DND-41 (cell line): ENCODE results near the gene ARFGEF3.

Experiments
- ATAC-seq: fragments of 200-7000 bp; cut with Tn5 transposase; 3 replicates; pipeline ENCODE4 v1.9.1; 2021; ENCODE audit warnings: low read depth; ENCODE audit not compliant: insufficient read depth
- DNase-seq: peaks from one replicate; pipeline ENCODE4 v3.0.0-alpha.2; 2020
- H2AFZ ChIP-seq: 2 replicates; pipeline ENCODE4 v1.6.0; 2012; ENCODE audit warnings: low read depth, low read length
- H3K27ac ChIP-seq: 2 replicates; pipeline ENCODE4 v1.5.1; 2012; ENCODE audit warnings: low read length, inconsistent platforms
- H3K27me3 ChIP-seq: fragments of 200-600 bp; sonication (generic); 2 replicates; pipeline ENCODE4 v1.6.0; 2012; ENCODE audit warnings: low read length, mild to moderate bottlenecking, inconsistent platforms; ENCODE audit not compliant: insufficient read depth, poor library complexity
- H3K36me3 ChIP-seq: 2 replicates; pipeline ENCODE4 v1.5.1; 2012; ENCODE audit warnings: low read length, inconsistent platforms; ENCODE audit not compliant: insufficient read depth
- H3K4me1 ChIP-seq: 2 replicates; pipeline ENCODE4 v1.5.1; 2012; ENCODE audit warnings: mild to moderate bottlenecking, low read length; ENCODE audit not compliant: insufficient read depth
- H3K4me2 ChIP-seq: 2 replicates; pipeline ENCODE4 v1.6.0; 2012; ENCODE audit warnings: mild to moderate bottlenecking, moderate library complexity, low read length, inconsistent platforms; ENCODE audit not compliant: insufficient read depth
- H3K4me3 ChIP-seq, 2 experiments: fragments of 200-600 bp in 1 of 2; shearing (Covaris generic) in 1 of 2; 2 replicates each; pipeline ENCODE4 v1.5.1; 2012 to 2016; ENCODE audit warnings: inconsistent platforms in 2 of 2, low read length in 2 of 2, mild to moderate bottlenecking in 2 of 2, low read depth in 1 of 2, moderate library complexity in 1 of 2
- H3K79me2 ChIP-seq: 2 replicates; pipeline ENCODE4 v1.6.0; 2012; ENCODE audit warnings: low read length, inconsistent platforms; ENCODE audit not compliant: insufficient read depth
- H3K9ac ChIP-seq: 2 replicates; pipeline ENCODE4 v1.6.0; 2012; ENCODE audit warnings: low read depth, mild to moderate bottlenecking, inconsistent platforms, low read length, moderate library complexity
- H3K9me3 ChIP-seq: 2 replicates; pipeline ENCODE4 v1.5.1; 2012; ENCODE audit warnings: low read length, moderate library complexity, mild to moderate bottlenecking, inconsistent platforms; ENCODE audit not compliant: insufficient read depth, severe bottlenecking
- H4K20me1 ChIP-seq: 2 replicates; pipeline ENCODE4 v1.6.0; 2012; ENCODE audit warnings: low read length; ENCODE audit not compliant: insufficient read depth
- CTCF ChIP-seq: IDR thresholded peaks from 2 replicates; pipeline ENCODE4 v1.5.1; 2012; ENCODE audit warnings: borderline replicate concordance, low read length, moderate library complexity, mild to moderate bottlenecking; ENCODE audit not compliant: poor library complexity, severe bottlenecking; ENCODE audit errors: extremely low read depth
- EZH2 ChIP-seq: IDR thresholded peaks from 3 replicates; pipeline ENCODE4 v1.6.1; 2012; ENCODE audit warnings: borderline replicate concordance, low read depth, mild to moderate bottlenecking, moderate library complexity, low read length, inconsistent platforms; ENCODE audit not compliant: severe bottlenecking

ARFGEF3 gene

DNA sequence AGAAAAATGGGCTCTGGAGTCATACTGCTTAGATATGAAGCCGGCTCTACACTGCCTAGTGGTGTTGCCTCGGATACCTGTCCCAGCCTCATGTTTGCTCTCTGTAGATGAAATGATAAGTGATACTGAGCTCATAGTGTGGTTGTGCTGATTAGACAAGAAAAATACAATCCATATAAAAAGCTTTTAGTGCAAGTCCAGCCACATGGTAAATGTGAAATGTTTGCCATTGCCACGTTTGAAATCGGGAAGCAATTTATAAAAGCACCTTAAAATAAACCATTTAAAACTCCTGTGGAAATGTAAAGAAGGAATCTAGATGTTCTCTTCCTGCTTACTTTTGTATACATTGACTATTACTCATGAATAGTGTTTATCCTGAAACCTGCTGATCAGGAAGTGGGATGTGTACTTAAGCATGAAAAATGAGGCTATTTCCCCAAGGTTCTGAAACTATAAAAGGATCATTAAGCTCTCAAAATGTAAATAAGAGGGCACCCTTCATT is 69.7 kb downstream of the ARFGEF3 start:
- peaks cover 7% of the 10 kb centered on the region for H3K27me3 ChIP-seq
- H3K36me3 ChIP-seq, result no peaks in the 10 kb centered on the region
- no peak for TF ChIP-seq CTCF
- H3K79me2 ChIP-seq, result no peaks in the 10 kb centered on the region
- no peak overlapping the region for H2AFZ ChIP-seq
- no peaks in the 10 kb centered on the region for H3K4me1 ChIP-seq
- H3K9me3 ChIP-seq, result no peaks in the 10 kb centered on the region
- no peak for DNase-seq
- no peak overlapping the region for H3K27ac ChIP-seq
- no peak overlapping the region for H3K4me3 ChIP-seq
- no peaks in the 10 kb centered on the region for H4K20me1 ChIP-seq
- no peak overlapping the region for H3K9ac ChIP-seq
- no peak for ATAC-seq
- H3K4me2 ChIP-seq, result no peak overlapping the region

GRCh38 chr6:138234363-138234762 is 72.6 kb downstream of the ARFGEF3 start:
- Histone ChIP-seq H3K4me1 (no peaks in the 10 kb centered on the region), H3K27me3 (peaks cover 7% of the 10 kb centered on the region), H3K4me3 (no peak overlapping the region), H3K79me2 (no peaks in the 10 kb centered on the region), H3K36me3 (no peaks in the 10 kb centered on the region), H3K9me3 (no peaks in the 10 kb centered on the region), H4K20me1 (no peaks in the 10 kb centered on the region), H3K9ac (no peak overlapping the region), H2AFZ (no peak overlapping the region), H3K27ac (no peak overlapping the region), H3K4me2 (no peak overlapping the region)
- TF ChIP-seq EZH2 (no peak), CTCF (no peak)
- DNase-seq, result no peak
- ATAC-seq, result no peak

GRCh38 chr6:138235205-138235604 is 73.5 kb downstream of the ARFGEF3 start:
- no peaks in the 10 kb centered on the region for H3K4me1 ChIP-seq
- no peak overlapping the region for H3K4me2 ChIP-seq
- DNase-seq (no peak), ATAC-seq (no peak)
- no peak overlapping the region for H2AFZ ChIP-seq
- TF ChIP-seq EZH2 (no peak), CTCF (no peak)
- H3K9ac ChIP-seq, result no peak overlapping the region
- H3K27ac ChIP-seq, result no peak overlapping the region
- no peak overlapping the region for H3K4me3 ChIP-seq
- H3K9me3 ChIP-seq, result no peaks in the 10 kb centered on the region
- H3K79me2 ChIP-seq, result no peaks in the 10 kb centered on the region
- H3K36me3 ChIP-seq, result no peaks in the 10 kb centered on the region
- peaks cover 7% of the 10 kb centered on the region for H3K27me3 ChIP-seq
- no peaks in the 10 kb centered on the region for H4K20me1 ChIP-seq

DNA sequence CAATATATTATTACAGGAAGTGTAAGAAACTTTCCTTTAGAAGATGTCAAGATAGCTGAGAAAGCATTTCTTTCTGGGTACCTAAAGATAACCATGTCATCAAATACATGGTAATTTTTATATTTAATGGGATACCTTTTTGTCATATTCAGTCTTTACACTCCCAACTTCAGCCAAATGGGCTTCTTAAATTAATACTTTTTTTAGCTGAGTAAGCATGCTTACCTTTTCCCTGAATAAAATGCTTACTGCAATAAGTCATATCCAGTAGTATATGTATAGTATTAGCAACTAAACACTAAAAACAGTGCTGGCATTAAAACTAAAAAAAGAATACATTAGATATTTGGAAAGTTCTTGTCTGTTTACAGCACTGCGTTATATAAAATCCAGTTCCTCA is 74.0 kb downstream of the ARFGEF3 start:
- no peak for ATAC-seq
- no peak overlapping the region for H3K27ac ChIP-seq
- no peaks in the 10 kb centered on the region for H4K20me1 ChIP-seq
- H3K4me2 ChIP-seq, result no peak overlapping the region
- H3K27me3 ChIP-seq, result peaks cover 9% of the 10 kb centered on the region
- H3K9ac ChIP-seq, result no peak overlapping the region
- H3K4me3 ChIP-seq, result no peak overlapping the region
- no peaks in the 10 kb centered on the region for H3K9me3 ChIP-seq
- H3K36me3 ChIP-seq, result no peaks in the 10 kb centered on the region
- no peaks in the 10 kb centered on the region for H3K4me1 ChIP-seq
- DNase-seq, result no peak
- no peak for TF ChIP-seq EZH2
- no peak for TF ChIP-seq CTCF
- H2AFZ ChIP-seq, result no peak overlapping the region
- H3K79me2 ChIP-seq, result no peaks in the 10 kb centered on the region
